CD4-positive, alpha-beta T cell treated with Interleukin-10 for 1 hour (primary cell): ENCODE results near the gene CCNY.
"Not testable (repeated sequence)": the region's sequence is repeated elsewhere in the genome, so short reads cannot be mapped to it uniquely, and the experiment has no call there.

ENCODE experiments used
- DNase-seq: peaks from one replicate; pipeline ENCODE4 v3.0.0-alpha.2; 2020

The CCNY gene

DNA sequence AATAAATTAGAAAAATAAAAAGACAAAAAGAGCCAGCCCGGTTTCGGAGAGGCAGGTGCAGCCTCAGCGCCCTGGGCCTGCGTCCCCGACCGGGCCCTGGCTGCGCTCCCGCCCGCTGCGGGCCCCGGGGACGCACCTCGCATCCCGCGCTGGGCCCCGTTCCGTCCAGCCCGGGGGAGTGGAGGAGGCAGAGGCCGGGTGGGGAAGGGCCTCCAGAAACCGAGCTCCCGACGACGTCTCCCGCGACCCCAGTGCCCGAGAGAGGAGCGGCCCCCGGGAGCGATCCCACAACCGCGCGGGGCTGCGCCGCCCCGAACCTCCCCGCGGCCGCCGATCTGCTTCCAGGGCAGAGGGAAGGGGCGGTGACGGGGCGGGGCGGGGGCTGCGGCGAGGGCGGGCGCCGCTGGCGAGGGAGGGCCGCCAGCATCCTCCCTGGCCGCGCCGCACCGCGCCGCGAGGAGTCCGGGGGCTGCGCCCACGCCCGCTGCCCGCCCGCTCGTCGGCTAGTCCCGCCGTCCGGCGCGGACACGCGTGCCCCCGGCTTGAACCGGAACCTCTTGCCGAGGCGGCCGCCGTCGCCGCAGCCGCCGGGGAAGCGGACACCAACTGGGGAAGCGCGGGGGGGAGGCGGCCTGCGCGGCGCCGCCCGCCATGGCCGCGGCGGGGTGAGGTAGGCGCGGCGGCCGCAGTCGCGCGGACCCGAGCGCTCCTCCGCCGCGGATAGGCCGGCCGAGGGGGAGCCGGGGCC lies at the start of gene CCNY:
CCNY (plus strand) TSS at position 426 of the 748 bp plus-strand sequence. CDS start 545 bp downstream, outside the sequence.
- peak; percentile 78 for DNase-seq

DNA sequence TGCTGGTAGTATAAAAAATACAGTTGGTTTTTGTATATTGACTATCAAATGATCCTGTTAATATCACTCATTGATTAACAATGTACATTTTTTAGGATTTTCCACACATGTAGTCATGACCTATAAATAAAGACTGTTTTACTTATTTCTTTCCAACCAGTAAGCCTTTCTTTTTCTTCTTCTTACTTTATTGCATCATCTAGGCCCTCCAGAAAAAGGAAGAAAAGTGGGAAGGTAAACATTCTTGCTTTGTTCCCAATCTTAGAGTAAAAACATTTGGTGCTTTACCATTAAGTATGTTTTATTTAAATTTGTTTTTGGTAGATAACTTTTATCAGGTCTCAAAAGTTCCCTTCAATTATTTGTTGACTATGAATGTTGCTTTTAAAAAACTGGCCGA lies 47.1 kb upstream of the CCNY start:
- DNase-seq: no peak

DNA sequence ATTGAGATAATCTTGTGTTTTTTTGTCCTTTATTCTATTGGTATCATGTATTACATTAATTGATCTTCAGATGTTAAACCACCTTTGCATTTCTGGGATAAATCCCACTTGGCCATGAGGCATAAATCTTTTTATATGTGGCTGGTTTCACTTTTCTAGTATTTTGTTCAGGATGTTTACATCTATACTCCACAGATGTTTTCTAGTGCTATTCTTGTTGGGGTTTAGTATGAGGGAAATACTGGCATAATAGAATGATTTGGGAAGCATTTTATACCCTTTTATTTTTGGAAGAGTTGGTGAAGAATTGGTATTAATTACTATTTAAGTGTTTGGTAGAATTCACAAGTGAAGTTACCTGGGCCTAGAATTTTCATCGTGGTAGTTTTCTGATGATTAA lies 41.8 kb upstream of the CCNY start:
- DNase-seq: no peak

DNA sequence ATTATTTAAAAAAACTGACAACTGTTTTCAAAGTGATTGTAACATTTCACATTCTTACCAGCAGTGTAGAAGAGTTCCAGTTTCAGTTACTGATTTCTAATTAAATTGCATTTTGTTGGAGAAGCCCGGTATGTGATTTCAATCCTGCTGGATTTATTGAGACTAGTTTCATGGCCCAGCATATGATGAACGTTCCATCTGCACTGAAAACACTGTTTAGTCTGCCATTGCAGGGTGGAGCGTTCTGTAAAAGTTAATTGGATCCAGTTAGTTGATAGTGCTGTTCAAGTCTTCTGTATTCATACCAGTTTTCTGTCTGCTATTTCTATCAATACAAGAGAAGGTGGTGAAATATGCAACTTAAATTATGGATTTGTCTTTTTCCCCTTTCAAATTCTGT lies 37.3 kb upstream of the CCNY start:
- no peak for DNase-seq

- DNase-seq: peak; percentile 27
Observed at GRCh38 chr10:35300063-35300699, 36.1 kb upstream of the CCNY start.

- no peak for DNase-seq
Observed at GRCh38 chr10:35304649-35305048, 31.7 kb upstream of the CCNY start.

DNA sequence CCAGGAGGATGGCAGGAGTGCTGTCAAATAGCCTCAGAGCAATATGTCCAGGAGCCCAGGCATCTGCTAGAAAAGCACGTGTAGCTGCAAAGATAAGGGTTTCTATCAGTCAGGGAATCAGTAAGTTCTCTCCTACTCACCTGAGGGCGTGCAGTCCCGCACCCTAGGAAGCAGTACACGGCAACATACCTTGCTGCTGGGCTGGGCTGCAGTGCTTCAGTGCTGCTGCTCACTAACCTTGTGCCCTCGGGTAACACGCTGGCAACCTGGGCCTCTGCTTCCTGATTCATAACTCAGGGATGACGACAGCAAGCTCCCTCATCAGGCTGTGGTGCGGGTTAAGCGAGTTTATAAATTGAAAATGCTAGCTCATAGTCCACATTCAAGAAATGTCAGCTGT lies 29.5 kb upstream of the CCNY start:
- DNase-seq: no peak

- no peak for DNase-seq
Observed at GRCh38 chr10:35307297-35307696, 29.0 kb upstream of the CCNY start.

- no peak for DNase-seq
Observed at GRCh38 chr10:35308809-35309208, 27.5 kb upstream of the CCNY start.

DNA sequence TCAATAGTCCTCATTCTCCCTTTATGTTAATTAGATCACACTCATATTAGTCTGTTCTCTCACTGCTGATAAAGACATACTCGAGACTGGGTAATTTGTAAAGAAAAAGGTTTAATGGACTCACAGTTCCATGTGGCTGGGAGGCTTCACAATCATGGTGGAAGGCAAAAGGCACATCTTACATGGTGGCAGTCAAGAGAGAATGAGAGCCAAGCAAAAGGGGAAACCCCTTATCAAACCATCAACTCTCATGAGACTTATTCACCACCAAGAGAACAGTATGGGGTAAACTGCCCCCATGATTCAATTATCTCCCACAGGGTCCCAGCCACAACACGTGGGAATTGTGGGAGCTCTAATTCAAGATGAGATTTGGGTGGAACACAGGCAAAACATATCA lies 22.2 kb upstream of the CCNY start:
- not testable (repeated sequence) for DNase-seq

DNA sequence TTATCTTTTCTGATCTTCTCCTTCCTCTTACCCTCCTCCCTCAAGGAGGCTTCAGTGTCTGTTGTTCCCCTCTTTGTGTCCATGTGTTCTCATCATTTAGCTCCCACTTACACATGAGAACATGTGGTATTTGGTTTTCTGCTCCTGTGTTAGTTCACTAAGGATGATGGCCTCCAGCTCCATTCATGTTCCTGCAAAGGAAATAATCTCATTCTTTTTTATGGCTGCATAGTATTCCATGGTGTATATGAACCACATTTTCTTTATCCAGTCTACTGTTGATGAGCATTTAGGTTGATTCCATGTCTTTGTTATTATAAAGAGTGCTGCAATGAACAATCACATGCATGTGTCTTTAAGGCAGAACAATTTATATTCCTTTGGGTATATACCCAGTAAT lies 21.1 kb upstream of the CCNY start:
- DNase-seq: not testable (repeated sequence)

- no peak for DNase-seq
Observed at GRCh38 chr10:35316218-35316967, 19.9 kb upstream of the CCNY start.

DNA sequence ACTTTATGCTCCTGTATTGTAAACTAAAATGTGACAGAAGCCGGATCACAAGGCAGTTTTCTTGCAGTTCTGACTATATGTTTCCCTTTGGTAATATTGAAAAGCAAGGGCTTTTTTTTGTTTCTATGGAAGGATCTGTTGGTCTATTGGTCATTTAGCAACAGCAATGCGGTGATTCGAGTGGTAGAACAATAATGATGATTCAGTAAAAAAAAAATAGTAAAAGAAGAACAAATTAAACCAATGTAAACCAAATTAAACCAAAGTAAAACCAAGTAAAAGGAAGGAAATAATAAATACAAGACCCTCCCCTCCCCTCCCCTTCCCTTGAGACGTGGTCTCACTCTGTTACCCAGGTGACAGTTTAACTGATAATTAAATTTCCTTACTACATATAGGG lies 17.8 kb upstream of the CCNY start:
- no peak for DNase-seq

GRCh38 chr10:35320341-35320740 lies 16.0 kb upstream of the CCNY start:
- no peak for DNase-seq

GRCh38 chr10:35322636-35323035 lies 13.7 kb upstream of the CCNY start:
- DNase-seq: no peak

GRCh38 chr10:35324196-35324595 lies 12.1 kb upstream of the CCNY start:
- DNase-seq: no peak

DNA sequence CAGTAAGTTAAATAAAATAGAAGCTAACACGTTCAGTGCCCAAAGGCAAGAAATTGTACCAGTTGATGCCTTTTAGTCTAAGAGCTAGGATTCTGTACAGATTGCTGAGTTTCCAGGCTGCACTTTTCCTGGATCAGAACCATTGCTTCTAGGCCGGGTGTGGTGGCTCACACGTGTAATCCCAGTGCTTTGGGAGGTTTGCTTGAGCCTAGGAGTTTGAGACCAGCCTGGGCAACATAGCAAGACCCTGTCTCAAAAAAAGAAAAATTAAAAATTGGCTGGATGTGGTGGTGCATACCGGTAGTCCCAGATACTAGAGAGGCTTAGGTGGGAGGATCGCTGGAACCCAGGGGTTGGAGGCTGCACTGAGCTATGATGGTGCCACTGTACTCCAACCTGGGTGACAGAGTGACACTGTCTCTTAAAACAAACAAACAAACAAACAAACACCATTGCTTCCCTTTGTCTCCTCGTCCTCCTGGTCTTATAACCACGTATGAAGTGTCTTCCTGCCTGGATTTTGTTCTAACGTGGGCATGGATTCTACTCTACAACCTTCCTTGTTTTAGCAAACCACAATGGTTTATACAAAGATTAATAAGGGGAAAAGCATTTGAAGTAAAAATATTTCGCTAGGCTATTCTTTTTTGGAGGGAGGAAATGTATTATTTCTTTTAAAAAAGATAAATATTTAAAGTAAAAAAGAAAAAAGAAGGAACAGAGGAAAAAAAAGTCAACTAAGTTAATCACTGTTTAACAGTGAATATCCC lies 9.7 kb upstream of the CCNY start:
- no peak for DNase-seq

GRCh38 chr10:35327790-35328403 lies 8.4 kb upstream of the CCNY start:
- DNase-seq: no peak

- no peak for DNase-seq
Observed at GRCh38 chr10:35328404-35329037, 7.8 kb upstream of the CCNY start.

DNA sequence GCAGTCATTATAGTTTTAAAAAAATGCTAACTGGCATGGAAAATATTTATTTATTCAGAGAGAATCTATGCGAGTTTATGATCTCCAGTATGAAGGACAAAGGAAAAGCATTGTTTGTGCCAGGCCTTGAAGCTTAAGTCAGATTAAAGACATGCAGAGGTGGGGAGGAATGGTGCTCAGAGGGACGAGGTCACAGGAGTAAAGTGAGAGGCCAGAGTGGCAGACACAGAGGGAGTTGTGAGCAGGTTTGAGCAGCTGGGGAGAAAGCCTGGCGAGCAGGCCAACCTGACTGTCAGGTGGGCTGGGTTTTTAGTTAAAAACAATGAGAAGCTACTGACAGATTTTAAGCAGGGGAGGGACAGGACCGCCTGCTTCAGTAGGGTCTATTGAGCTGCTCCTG lies 6.8 kb upstream of the CCNY start:
- DNase-seq: no peak

DNA sequence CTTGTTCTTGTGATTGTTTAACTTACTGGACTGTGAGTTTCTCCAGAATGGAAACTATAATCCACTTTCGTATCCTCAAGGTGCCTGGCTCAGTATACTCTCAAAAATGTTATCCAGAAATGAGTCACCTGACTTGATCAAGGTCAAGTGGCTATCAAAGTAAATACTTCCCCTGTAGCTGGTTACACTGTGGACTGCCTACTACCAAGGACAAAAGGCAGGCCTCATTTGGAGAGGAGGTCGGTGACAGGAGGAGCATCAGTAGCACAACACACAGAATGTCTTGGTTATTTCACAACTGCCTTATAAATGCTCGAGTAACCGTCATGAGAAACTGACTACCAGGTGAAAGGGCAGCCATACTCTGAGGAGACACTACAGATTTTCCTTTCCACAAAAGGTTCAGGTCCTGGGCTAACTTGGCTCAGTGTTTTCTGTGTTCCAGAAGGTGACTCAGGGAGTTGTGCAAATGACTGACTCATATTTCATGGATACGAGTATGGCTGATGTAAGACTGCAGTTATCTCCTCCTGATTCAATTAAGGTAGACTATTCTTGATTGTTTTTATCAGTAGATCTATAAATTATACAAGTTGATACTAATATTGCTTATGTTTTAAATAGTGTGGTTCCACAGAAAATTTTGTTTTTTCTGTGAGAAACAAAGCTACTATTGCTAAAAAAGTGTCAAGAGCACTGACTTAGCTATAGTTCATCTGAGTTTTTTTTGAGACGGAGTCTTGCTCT lies 4.2 kb upstream of the CCNY start:
- DNase-seq: no peak
